ENCODE data around the gene CCDC171. TPM values are rescaled to one million over a fixed set of nuclear protein-coding genes. Genes with fewer than 3 reads are reported as not detected.
A peak's percentile ranks its signal among the peaks of the same experiment; 100 is the strongest.

The CCDC171 gene
- total RNA-seq, 1 experiment from 2014 or later, result 2.8 TPM

GRCh38 chr9:15936306-15936921 is 383.6 kb downstream of the CCDC171 start (continued):
- TF ChIP-seq ATF2 (CRISPR knock-in tag; IDR thresholded peaks at IDR 0.05; ENCODE audit: borderline replicate concordance, low read depth) (no peak), HMGXB4 (CRISPR knock-in tag; IDR thresholded peaks at IDR 0.05) (no peak), E2F4 (CRISPR knock-in tag; IDR thresholded peaks at IDR 0.05; ENCODE audit: borderline replicate concordance, low read depth) (no peak), MXD4 (CRISPR knock-in tag; IDR thresholded peaks at IDR 0.05; ENCODE audit: borderline replicate concordance) (no peak), EMX1 (CRISPR knock-in tag; IDR thresholded peaks at IDR 0.05) (no peak)

GRCh38 chr9:15942831-15943424 is 390.1 kb downstream of the CCDC171 start:
- ChIA-PET CTCF (no interaction called here), POLR2A (interaction anchor here (0.7 kb wide), 1 partner anchor 13 kb away, joined by 3 read pairs; no protein-coding TSS in a partner anchor)
- Mint-ChIP-seq H3K27ac (no peak overlapping the region), H3K27me3 (ENCODE audit: low read depth) (no peaks in the 10 kb centered on the region), H3K36me3 (no peaks in the 10 kb centered on the region), H3K4me3 (no peak overlapping the region), H3K9me3 (peaks cover 3% of the 10 kb centered on the region; the same call in 1 of the 2 replicates), H3K4me1 (peaks cover 13% of the 10 kb centered on the region)
- ATAC-seq, result peak; percentile 59; the same call in 1 of the 2 replicates
- no peak for DNase-seq (ENCODE audit: low spot score)
- TF ChIP-seq ZNF396 (CRISPR knock-in tag; IDR thresholded peaks at IDR 0.05; ENCODE audit: borderline replicate concordance) (no peak), E2F4 (CRISPR knock-in tag; IDR thresholded peaks at IDR 0.05; ENCODE audit: borderline replicate concordance, low read depth) (no peak), ZNF121 (CRISPR knock-in tag; IDR thresholded peaks at IDR 0.05) (no peak), SP1 (CRISPR knock-in tag; conservative IDR thresholded peaks at IDR 0.05) (no peak), JAZF1 (CRISPR knock-in tag; IDR thresholded peaks at IDR 0.05) (no peak), RELA (CRISPR knock-in tag; IDR thresholded peaks at IDR 0.05; ENCODE audit: borderline replicate concordance) (no peak), SOX15 (CRISPR knock-in tag; IDR thresholded peaks at IDR 0.05) (no peak)
- TF ChIP-seq, protein P1, sequence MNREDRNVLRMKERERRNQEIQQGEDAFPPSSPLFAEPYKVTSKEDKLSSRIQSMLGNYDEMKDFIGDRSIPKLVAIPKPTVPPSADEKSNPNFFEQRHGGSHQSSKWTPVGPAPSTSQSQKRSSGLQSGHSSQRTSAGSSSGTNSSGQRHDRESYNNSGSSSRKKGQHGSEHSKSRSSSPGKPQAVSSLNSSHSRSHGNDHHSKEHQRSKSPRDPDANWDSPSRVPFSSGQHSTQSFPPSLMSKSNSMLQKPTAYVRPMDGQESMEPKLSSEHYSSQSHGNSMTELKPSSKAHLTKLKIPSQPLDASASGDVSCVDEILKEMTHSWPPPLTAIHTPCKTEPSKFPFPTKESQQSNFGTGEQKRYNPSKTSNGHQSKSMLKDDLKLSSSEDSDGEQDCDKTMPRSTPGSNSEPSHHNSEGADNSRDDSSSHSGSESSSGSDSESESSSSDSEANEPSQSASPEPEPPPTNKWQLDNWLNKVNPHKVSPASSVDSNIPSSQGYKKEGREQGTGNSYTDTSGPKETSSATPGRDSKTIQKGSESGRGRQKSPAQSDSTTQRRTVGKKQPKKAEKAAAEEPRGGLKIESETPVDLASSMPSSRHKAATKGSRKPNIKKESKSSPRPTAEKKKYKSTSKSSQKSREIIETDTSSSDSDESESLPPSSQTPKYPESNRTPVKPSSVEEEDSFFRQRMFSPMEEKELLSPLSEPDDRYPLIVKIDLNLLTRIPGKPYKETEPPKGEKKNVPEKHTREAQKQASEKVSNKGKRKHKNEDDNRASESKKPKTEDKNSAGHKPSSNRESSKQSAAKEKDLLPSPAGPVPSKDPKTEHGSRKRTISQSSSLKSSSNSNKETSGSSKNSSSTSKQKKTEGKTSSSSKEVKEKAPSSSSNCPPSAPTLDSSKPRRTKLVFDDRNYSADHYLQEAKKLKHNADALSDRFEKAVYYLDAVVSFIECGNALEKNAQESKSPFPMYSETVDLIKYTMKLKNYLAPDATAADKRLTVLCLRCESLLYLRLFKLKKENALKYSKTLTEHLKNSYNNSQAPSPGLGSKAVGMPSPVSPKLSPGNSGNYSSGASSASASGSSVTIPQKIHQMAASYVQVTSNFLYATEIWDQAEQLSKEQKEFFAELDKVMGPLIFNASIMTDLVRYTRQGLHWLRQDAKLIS (CRISPR knock-in tag; IDR thresholded peaks at IDR 0.05; ENCODE audit: borderline replicate concordance), result no peak
- TF ChIP-seq, protein P2, sequence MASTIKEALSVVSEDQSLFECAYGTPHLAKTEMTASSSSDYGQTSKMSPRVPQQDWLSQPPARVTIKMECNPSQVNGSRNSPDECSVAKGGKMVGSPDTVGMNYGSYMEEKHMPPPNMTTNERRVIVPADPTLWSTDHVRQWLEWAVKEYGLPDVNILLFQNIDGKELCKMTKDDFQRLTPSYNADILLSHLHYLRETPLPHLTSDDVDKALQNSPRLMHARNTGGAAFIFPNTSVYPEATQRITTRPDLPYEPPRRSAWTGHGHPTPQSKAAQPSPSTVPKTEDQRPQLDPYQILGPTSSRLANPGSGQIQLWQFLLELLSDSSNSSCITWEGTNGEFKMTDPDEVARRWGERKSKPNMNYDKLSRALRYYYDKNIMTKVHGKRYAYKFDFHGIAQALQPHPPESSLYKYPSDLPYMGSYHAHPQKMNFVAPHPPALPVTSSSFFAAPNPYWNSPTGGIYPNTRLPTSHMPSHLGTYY (CRISPR knock-in tag; IDR thresholded peaks at IDR 0.05), result no peak
- TF ChIP-seq, protein P3, sequence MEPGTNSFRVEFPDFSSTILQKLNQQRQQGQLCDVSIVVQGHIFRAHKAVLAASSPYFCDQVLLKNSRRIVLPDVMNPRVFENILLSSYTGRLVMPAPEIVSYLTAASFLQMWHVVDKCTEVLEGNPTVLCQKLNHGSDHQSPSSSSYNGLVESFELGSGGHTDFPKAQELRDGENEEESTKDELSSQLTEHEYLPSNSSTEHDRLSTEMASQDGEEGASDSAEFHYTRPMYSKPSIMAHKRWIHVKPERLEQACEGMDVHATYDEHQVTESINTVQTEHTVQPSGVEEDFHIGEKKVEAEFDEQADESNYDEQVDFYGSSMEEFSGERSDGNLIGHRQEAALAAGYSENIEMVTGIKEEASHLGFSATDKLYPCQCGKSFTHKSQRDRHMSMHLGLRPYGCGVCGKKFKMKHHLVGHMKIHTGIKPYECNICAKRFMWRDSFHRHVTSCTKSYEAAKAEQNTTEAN (CRISPR knock-in tag; IDR thresholded peaks at IDR 0.05), result no peak
- TF ChIP-seq, protein P4, sequence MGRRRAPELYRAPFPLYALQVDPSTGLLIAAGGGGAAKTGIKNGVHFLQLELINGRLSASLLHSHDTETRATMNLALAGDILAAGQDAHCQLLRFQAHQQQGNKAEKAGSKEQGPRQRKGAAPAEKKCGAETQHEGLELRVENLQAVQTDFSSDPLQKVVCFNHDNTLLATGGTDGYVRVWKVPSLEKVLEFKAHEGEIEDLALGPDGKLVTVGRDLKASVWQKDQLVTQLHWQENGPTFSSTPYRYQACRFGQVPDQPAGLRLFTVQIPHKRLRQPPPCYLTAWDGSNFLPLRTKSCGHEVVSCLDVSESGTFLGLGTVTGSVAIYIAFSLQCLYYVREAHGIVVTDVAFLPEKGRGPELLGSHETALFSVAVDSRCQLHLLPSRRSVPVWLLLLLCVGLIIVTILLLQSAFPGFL (CRISPR knock-in tag; IDR thresholded peaks at IDR 0.05; ENCODE audit: borderline replicate concordance), result no peak
- TF ChIP-seq, protein P5, sequence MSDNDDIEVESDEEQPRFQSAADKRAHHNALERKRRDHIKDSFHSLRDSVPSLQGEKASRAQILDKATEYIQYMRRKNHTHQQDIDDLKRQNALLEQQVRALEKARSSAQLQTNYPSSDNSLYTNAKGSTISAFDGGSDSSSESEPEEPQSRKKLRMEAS (CRISPR knock-in tag; IDR thresholded peaks at IDR 0.05), result no peak
- TF ChIP-seq, protein P6, sequence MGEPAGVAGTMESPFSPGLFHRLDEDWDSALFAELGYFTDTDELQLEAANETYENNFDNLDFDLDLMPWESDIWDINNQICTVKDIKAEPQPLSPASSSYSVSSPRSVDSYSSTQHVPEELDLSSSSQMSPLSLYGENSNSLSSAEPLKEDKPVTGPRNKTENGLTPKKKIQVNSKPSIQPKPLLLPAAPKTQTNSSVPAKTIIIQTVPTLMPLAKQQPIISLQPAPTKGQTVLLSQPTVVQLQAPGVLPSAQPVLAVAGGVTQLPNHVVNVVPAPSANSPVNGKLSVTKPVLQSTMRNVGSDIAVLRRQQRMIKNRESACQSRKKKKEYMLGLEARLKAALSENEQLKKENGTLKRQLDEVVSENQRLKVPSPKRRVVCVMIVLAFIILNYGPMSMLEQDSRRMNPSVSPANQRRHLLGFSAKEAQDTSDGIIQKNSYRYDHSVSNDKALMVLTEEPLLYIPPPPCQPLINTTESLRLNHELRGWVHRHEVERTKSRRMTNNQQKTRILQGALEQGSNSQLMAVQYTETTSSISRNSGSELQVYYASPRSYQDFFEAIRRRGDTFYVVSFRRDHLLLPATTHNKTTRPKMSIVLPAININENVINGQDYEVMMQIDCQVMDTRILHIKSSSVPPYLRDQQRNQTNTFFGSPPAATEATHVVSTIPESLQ (CRISPR knock-in tag; IDR thresholded peaks at IDR 0.05), result no peak
